ENCODE results near the gene VPS51.

The VPS51 gene

DNA sequence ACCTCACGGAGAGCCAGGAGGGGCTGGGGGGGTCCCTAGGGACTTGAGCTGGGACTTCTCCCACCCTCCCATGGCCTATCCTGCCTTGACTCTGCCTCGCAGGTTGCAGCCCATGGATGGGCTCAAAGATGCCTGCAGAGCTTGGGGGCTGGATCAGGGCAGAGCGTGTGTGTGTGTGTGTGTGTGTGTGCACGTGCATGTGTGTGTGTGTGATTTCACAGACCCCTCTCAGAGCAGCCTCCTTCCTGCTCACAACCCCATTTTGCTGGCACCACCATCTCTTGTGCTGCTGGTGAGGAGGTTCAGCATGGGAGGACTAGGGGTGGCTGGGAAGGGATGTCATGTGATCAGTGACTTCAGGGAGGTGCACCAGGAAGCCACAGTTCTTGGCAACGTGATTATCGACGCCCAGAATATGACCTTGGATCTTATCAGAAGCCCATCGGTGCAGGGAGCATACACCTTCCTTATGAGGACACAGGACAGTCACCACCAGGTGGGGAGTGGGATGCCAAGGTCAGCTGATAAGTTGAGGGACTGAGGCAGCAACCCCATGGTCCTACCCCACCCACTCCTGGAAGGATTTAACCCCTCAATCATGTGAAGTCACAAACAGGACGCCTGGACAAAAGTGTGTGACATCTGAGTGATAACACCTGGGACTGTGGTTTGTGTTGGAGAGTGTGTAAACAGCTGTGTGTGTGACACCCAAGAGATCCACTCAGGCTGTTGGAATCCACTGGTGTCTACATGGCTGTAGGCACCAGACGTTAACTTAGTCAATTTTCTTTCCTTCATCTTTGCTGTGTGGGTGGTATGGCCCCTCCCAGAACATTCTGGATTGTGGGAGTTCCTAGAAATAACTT lies 35.8 kb upstream of the VPS51 start:
- 83 to 90% methylated on average over 6 to 7 of the region's 10 CpGs for WGBS, 2 experiments (ENCODE audit: insufficient coverage in 2 of 2)
- Histone ChIP-seq H3K27ac (ENCODE audit: low read depth, low read length, severe bottlenecking) (no peak overlapping the region), H3K4me1 (ENCODE audit: control insufficient read depth, insufficient read depth, low read length, poor library complexity, severe bottlenecking) (no peaks in the 10 kb centered on the region), H3K36me3 (ENCODE audit: control insufficient read depth, insufficient read depth, low read length) (no peaks in the 10 kb centered on the region), H3K4me3 (ENCODE audit: extremely low read depth, insufficient read depth, low read length, poor library complexity, severe bottlenecking) (no peak overlapping the region), H3K9me3 (ENCODE audit: control insufficient read depth, low read length) (no peaks in the 10 kb centered on the region)

DNA sequence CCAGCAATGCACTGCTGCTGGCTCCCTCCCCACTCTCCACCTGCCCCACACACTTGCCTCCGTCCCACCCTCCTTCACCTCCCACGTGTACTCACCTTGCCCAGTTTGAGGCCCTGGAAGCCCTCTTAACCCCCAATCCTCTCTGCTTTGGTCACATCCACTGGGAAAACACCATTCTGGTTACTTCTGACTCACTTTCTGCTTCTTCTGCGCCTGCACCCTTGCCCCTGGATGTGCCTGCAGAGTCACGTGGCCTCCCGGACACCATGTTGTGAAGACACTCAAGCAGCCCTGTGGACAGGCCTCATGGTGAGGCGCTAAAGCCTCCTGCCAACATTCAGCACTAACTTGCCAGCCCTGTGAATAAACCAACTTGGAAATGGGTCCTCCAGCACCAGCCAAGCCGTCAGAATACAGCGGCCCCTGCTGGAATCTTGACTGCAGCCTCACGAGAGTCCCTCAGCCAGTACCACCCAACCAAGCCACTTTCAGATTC lies 35.1 kb upstream of the VPS51 start:
- 57 to 69% methylated on average over 7 to 8 of the region's 9 CpGs for WGBS, 2 experiments (ENCODE audit: insufficient coverage in 2 of 2)
- Histone ChIP-seq H3K9me3 (ENCODE audit: control insufficient read depth, low read length) (no peaks in the 10 kb centered on the region), H3K36me3 (ENCODE audit: control insufficient read depth, insufficient read depth, low read length) (no peaks in the 10 kb centered on the region), H3K27ac (ENCODE audit: low read depth, low read length, severe bottlenecking) (no peak overlapping the region), H3K4me1 (ENCODE audit: control insufficient read depth, insufficient read depth, low read length, poor library complexity, severe bottlenecking) (no peaks in the 10 kb centered on the region), H3K4me3 (ENCODE audit: extremely low read depth, insufficient read depth, low read length, poor library complexity, severe bottlenecking) (no peak overlapping the region)

DNA sequence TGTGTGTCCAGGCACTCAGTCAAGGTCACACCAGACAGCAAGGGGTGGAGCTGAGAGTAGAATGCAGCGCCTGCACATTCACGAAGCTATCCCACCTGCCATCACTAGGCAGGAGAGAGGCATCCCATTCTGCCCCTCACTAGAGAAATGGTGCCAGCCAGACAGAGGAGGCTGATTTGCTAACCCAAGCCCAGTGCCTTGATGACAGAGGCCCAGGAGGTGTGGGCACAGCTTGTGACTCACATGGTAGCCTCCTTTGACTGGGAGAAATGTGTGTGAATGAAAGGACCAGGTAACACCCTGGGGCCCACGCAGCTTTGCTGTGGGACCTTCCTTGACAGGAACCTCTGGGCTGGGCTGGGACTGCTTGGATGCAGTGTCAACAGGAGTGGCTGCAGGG lies 32.5 kb upstream of the VPS51 start:
- no peaks in the 10 kb centered on the region for H3K4me1 ChIP-seq (ENCODE audit: control insufficient read depth, insufficient read depth, low read length, poor library complexity, severe bottlenecking)
- H3K27ac ChIP-seq (ENCODE audit: low read depth, low read length, severe bottlenecking): no peak overlapping the region
- H3K4me3 ChIP-seq (ENCODE audit: extremely low read depth, insufficient read depth, low read length, poor library complexity, severe bottlenecking): no peak overlapping the region
- H3K36me3 ChIP-seq (ENCODE audit: control insufficient read depth, insufficient read depth, low read length): no peaks in the 10 kb centered on the region
- H3K9me3 ChIP-seq (ENCODE audit: control insufficient read depth, low read length): no peaks in the 10 kb centered on the region
- WGBS, 2 experiments (ENCODE audit: insufficient coverage in 2 of 2): 76 to 81% methylated on average over 2 to 3 of the region's 3 CpGs

DNA sequence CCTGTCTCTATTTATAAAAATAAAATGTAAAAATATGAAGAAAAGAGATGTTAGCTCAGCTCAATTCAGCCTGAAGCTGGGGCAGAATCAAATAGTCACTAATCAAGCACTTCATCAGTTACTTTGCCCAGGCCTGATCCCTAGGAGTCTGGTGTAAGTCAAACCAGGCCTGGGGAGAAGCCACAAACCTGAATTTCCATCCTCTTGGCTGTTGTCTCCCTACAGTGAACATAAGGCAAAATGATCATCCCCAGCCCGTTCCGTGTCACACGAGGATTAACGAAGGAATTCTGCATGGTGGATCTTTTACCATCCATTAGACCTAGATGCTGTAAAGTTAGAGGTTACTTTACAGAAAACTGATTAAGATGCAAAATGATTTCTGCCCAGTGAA lies 31.2 kb upstream of the VPS51 start:
- WGBS, 2 experiments (ENCODE audit: insufficient coverage in 2 of 2): 90 to 100% methylated on average over 2 of the region's 4 CpGs
- no peak overlapping the region for H3K27ac ChIP-seq (ENCODE audit: low read depth, low read length, severe bottlenecking)

DNA sequence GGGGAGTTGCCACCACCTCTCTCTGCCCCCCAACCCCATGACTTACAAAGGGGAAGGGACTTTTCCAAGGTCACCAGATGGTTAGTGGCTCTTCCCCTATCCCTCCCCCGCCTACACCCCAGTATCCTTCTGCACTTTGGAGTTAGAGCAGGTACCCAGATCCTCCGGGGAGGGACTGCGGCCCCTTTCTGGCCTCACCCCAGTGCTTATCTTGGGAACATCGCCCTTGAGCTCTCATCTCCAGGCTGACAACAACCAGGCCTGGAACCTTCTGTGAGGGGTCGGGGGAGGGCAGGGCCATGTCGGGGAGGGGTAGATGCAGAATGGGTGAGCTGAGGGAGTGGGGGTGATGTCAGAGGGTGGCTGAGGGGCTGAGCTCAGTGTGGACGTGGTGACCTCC lies 30.2 kb upstream of the VPS51 start:
- Histone ChIP-seq H3K4me3 (ENCODE audit: extremely low read depth, insufficient read depth, low read length, poor library complexity, severe bottlenecking) (no peak overlapping the region), H3K27ac (ENCODE audit: low read depth, low read length, severe bottlenecking) (no peak overlapping the region)
- WGBS, 2 experiments (ENCODE audit: insufficient coverage in 2 of 2): 92 to 97% methylated on average over 2 to 5 of the region's 7 CpGs

More for the DNA sequence above, 31.2 kb upstream of the VPS51 start:
- Histone ChIP-seq H3K9me3 (ENCODE audit: control insufficient read depth, low read length) (no peaks in the 10 kb centered on the region), H3K4me1 (ENCODE audit: control insufficient read depth, insufficient read depth, low read length, poor library complexity, severe bottlenecking) (no peaks in the 10 kb centered on the region), H3K36me3 (ENCODE audit: control insufficient read depth, insufficient read depth, low read length) (no peaks in the 10 kb centered on the region), H3K4me3 (ENCODE audit: extremely low read depth, insufficient read depth, low read length, poor library complexity, severe bottlenecking) (no peak overlapping the region)

DNA sequence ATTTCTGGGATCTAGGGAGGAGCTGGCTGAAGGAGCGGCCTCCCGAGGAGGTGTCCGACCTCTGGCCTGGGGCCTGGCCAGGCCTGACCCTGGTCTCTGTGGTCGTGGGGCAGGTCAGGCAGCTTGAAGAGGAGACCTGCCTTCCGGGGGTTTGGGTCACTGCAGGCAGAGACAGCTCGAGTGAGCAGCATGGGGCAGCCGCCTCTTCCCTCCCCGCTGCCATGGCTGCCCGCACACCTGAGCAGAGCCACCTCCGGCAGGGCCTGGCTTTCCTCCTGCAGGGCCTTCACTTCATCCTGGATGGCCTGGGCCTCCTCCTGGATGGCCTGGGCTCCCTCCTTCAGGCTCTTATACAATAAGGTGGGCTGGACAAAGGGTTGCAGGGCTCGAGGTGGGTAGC lies 29.7 kb upstream of the VPS51 start:
- Histone ChIP-seq H3K4me1 (ENCODE audit: control insufficient read depth, insufficient read depth, low read length, poor library complexity, severe bottlenecking) (no peaks in the 10 kb centered on the region), H3K4me3 (ENCODE audit: extremely low read depth, insufficient read depth, low read length, poor library complexity, severe bottlenecking) (no peak overlapping the region), H3K27ac (ENCODE audit: low read depth, low read length, severe bottlenecking) (no peak overlapping the region), H3K9me3 (ENCODE audit: control insufficient read depth, low read length) (no peaks in the 10 kb centered on the region), H3K36me3 (ENCODE audit: control insufficient read depth, insufficient read depth, low read length) (no peaks in the 10 kb centered on the region)
- 79 to 87% methylated on average over 10 to 11 of the region's 11 CpGs for WGBS, 2 experiments (ENCODE audit: insufficient coverage in 2 of 2)

More for the DNA sequence above, 30.2 kb upstream of the VPS51 start:
- H3K36me3 ChIP-seq (ENCODE audit: control insufficient read depth, insufficient read depth, low read length): no peaks in the 10 kb centered on the region
- H3K4me1 ChIP-seq (ENCODE audit: control insufficient read depth, insufficient read depth, low read length, poor library complexity, severe bottlenecking): no peaks in the 10 kb centered on the region
- H3K9me3 ChIP-seq (ENCODE audit: control insufficient read depth, low read length): no peaks in the 10 kb centered on the region

DNA sequence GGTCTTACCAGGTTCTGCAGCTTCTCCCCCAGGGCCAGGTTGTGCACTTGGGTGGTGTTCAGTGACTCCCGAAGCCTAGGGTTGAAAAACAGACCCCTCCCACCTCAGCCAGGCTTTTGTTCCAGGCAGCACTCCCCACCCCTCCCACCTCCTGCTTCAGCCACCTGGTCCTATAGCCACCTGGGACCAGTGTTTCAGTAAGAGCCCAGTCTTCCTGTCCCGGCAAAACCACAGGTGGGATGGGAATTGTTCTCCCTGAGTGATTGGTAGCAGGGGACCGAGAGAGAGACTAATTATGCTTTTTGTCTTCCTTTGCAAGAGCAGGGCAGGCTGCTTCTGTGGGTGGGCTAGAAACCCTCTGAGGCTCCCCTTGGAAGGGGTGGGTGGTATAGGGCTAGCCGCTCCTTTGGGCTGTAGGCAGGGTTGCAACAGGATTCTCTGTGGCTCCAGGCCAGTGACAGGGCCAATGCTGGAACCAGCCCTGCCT lies 29.2 kb upstream of the VPS51 start:
- 60 to 77% methylated on average over 2 to 4 of the region's 4 CpGs for WGBS, 2 experiments (ENCODE audit: insufficient coverage in 2 of 2)
- H3K9me3 ChIP-seq (ENCODE audit: control insufficient read depth, low read length): no peaks in the 10 kb centered on the region
- no peaks in the 10 kb centered on the region for H3K36me3 ChIP-seq (ENCODE audit: control insufficient read depth, insufficient read depth, low read length)
- H3K4me3 ChIP-seq (ENCODE audit: extremely low read depth, insufficient read depth, low read length, poor library complexity, severe bottlenecking): no peak overlapping the region
- no peaks in the 10 kb centered on the region for H3K4me1 ChIP-seq (ENCODE audit: control insufficient read depth, insufficient read depth, low read length, poor library complexity, severe bottlenecking)
- no peak overlapping the region for H3K27ac ChIP-seq (ENCODE audit: low read depth, low read length, severe bottlenecking)

DNA sequence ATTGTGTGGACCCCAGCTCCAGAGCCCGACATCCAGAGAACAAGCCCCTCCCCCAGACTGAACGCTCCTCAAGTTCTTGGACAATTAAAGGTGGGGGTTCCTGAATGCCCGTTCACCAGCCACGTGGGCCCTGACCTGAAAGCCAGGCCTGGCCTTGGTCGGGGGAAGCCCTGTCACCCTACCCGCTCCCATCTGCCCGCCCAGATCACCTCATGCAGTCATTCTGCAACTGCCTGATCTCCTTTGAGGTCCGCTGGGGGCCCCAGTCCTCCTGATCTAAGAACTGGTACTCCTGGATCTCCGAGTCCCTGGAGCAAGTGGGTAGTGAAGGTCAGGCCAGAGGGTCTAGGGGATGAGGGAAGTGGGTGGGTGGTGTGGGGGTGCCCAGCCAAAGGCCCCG lies 28.6 kb upstream of the VPS51 start:
- Histone ChIP-seq H3K4me3 (ENCODE audit: extremely low read depth, insufficient read depth, low read length, poor library complexity, severe bottlenecking) (no peak overlapping the region), H3K36me3 (ENCODE audit: control insufficient read depth, insufficient read depth, low read length) (no peaks in the 10 kb centered on the region), H3K27ac (ENCODE audit: low read depth, low read length, severe bottlenecking) (no peak overlapping the region), H3K4me1 (ENCODE audit: control insufficient read depth, insufficient read depth, low read length, poor library complexity, severe bottlenecking) (no peaks in the 10 kb centered on the region), H3K9me3 (ENCODE audit: control insufficient read depth, low read length) (no peaks in the 10 kb centered on the region)
- WGBS, 2 experiments (ENCODE audit: insufficient coverage in 2 of 2): 73 to 90% methylated on average over 4 to 7 of the region's 10 CpGs

DNA sequence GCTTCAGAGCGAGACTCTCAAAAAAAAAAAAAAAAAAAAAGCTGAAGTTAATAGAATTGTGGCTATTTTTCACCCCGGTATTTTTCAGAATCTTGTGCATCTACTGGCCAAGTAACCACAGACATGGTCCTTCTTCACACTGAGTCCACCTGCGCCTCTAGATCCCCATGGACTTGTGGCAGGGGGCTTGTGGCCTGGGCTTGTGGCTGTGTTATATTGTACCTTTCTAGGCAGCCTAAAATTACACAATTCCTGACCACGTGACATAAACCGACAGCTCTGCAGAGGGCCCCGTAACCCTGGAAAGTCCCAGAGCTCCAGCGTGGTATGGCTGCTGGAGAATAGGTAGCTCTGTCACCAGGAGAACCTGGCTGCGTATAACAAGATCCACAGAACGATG lies 26.8 kb upstream of the VPS51 start:
- no peaks in the 10 kb centered on the region for H3K36me3 ChIP-seq (ENCODE audit: control insufficient read depth, insufficient read depth, low read length)
- no peaks in the 10 kb centered on the region for H3K4me1 ChIP-seq (ENCODE audit: control insufficient read depth, insufficient read depth, low read length, poor library complexity, severe bottlenecking)
- no peak overlapping the region for H3K27ac ChIP-seq (ENCODE audit: low read depth, low read length, severe bottlenecking)
- no peak overlapping the region for H3K4me3 ChIP-seq (ENCODE audit: extremely low read depth, insufficient read depth, low read length, poor library complexity, severe bottlenecking)
- 93 to 100% methylated on average over 1 to 2 of the region's 9 CpGs for WGBS, 2 experiments (ENCODE audit: insufficient coverage in 2 of 2)
- no peaks in the 10 kb centered on the region for H3K9me3 ChIP-seq (ENCODE audit: control insufficient read depth, low read length)

DNA sequence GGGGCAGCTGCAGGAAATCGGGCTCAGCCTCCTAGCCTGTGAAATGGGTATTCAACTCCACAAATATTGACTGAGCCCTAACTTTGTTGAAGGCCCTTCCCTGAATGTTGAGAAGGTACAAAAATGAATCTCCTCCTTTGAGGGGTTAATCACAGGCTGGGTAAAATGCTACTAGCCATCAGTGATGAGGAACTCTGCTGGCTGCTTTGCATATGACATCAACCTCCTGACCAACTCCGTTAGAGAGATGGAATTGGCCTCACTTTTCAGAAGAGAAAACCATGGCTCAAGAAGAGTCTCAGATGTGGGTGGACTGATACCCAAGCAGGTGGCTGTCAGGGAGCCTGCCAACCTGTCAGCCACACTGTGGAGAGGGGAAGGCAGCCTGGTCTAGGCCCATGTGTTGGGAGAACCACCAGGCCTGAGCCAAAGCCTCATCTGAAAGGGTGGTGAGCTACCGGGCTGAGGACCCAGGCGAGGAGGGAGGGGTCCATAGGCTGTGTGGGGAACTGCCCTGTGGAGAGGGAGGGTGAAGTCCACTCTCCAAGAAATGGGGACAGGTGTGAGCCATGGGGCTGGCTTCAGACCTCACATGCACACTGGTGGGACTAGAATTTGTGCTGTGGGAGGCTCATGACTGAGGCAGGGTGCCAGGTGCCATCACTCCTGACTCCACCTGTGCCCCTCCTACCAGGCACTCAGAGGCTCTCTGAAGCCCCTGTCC lies 23.9 kb upstream of the VPS51 start:
- Histone ChIP-seq H3K9me3 (ENCODE audit: control insufficient read depth, low read length) (no peaks in the 10 kb centered on the region), H3K4me3 (ENCODE audit: extremely low read depth, insufficient read depth, low read length, poor library complexity, severe bottlenecking) (no peak overlapping the region), H3K4me1 (ENCODE audit: control insufficient read depth, insufficient read depth, low read length, poor library complexity, severe bottlenecking) (no peaks in the 10 kb centered on the region), H3K27ac (ENCODE audit: low read depth, low read length, severe bottlenecking) (no peak overlapping the region), H3K36me3 (ENCODE audit: control insufficient read depth, insufficient read depth, low read length) (peaks cover 14% of the 10 kb centered on the region)
- WGBS, 2 experiments (ENCODE audit: insufficient coverage in 2 of 2): 83 to 93% methylated on average over 2 to 3 of the region's 4 CpGs

DNA sequence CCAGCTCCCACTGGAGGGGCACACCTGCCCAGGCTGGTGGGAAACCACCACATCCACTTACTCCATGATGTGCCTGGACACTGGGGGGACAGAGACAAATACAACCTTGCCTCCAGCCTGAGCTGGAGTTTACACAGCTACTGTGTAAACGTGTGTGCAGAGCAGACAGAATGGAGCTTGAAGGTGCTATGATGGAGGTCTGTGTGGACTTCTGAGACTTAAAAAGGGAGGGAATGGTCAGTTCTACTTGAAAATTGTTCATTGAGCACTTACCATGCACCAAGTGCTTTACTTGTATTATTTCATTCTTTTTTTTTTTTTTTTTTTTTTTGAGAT lies 23.4 kb upstream of the VPS51 start:
- no peaks in the 10 kb centered on the region for H3K4me1 ChIP-seq (ENCODE audit: control insufficient read depth, insufficient read depth, low read length, poor library complexity, severe bottlenecking)
- H3K36me3 ChIP-seq (ENCODE audit: control insufficient read depth, insufficient read depth, low read length): peaks cover 16% of the 10 kb centered on the region
- no peaks in the 10 kb centered on the region for H3K9me3 ChIP-seq (ENCODE audit: control insufficient read depth, low read length)
- H3K27ac ChIP-seq (ENCODE audit: low read depth, low read length, severe bottlenecking): no peak overlapping the region
- WGBS, 2 experiments (ENCODE audit: insufficient coverage in 2 of 2): 80 to 100% methylated on average over 1 of the region's 1 CpG
- H3K4me3 ChIP-seq (ENCODE audit: extremely low read depth, insufficient read depth, low read length, poor library complexity, severe bottlenecking): no peak overlapping the region
